ENCODE data around the gene NAALAD2. TPM values are rescaled to one million over a fixed set of nuclear protein-coding genes. Genes with fewer than 3 reads are reported as not detected.

Gene NAALAD2
- total and polyA plus RNA-seq, 2 experiments from 2014 or later, result 3.4 to 4.3 TPM

- TF ChIP-seq, protein P1, sequence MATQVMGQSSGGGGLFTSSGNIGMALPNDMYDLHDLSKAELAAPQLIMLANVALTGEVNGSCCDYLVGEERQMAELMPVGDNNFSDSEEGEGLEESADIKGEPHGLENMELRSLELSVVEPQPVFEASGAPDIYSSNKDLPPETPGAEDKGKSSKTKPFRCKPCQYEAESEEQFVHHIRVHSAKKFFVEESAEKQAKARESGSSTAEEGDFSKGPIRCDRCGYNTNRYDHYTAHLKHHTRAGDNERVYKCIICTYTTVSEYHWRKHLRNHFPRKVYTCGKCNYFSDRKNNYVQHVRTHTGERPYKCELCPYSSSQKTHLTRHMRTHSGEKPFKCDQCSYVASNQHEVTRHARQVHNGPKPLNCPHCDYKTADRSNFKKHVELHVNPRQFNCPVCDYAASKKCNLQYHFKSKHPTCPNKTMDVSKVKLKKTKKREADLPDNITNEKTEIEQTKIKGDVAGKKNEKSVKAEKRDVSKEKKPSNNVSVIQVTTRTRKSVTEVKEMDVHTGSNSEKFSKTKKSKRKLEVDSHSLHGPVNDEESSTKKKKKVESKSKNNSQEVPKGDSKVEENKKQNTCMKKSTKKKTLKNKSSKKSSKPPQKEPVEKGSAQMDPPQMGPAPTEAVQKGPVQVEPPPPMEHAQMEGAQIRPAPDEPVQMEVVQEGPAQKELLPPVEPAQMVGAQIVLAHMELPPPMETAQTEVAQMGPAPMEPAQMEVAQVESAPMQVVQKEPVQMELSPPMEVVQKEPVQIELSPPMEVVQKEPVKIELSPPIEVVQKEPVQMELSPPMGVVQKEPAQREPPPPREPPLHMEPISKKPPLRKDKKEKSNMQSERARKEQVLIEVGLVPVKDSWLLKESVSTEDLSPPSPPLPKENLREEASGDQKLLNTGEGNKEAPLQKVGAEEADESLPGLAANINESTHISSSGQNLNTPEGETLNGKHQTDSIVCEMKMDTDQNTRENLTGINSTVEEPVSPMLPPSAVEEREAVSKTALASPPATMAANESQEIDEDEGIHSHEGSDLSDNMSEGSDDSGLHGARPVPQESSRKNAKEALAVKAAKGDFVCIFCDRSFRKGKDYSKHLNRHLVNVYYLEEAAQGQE (IDR thresholded peaks at IDR 0.05; ENCODE audit: unreplicated experiment), result no peak
- TF ChIP-seq EZH2 (IDR thresholded peaks at IDR 0.05; ENCODE audit: low read depth, unreplicated experiment), result no peak
- TF ChIP-seq, protein P2, sequence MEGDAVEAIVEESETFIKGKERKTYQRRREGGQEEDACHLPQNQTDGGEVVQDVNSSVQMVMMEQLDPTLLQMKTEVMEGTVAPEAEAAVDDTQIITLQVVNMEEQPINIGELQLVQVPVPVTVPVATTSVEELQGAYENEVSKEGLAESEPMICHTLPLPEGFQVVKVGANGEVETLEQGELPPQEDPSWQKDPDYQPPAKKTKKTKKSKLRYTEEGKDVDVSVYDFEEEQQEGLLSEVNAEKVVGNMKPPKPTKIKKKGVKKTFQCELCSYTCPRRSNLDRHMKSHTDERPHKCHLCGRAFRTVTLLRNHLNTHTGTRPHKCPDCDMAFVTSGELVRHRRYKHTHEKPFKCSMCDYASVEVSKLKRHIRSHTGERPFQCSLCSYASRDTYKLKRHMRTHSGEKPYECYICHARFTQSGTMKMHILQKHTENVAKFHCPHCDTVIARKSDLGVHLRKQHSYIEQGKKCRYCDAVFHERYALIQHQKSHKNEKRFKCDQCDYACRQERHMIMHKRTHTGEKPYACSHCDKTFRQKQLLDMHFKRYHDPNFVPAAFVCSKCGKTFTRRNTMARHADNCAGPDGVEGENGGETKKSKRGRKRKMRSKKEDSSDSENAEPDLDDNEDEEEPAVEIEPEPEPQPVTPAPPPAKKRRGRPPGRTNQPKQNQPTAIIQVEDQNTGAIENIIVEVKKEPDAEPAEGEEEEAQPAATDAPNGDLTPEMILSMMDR (conservative IDR thresholded peaks at IDR 0.05; ENCODE audit: low read depth in 2 of 2), result no peak
- TF ChIP-seq, protein P3, sequence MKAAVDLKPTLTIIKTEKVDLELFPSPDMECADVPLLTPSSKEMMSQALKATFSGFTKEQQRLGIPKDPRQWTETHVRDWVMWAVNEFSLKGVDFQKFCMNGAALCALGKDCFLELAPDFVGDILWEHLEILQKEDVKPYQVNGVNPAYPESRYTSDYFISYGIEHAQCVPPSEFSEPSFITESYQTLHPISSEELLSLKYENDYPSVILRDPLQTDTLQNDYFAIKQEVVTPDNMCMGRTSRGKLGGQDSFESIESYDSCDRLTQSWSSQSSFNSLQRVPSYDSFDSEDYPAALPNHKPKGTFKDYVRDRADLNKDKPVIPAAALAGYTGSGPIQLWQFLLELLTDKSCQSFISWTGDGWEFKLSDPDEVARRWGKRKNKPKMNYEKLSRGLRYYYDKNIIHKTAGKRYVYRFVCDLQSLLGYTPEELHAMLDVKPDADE (IDR thresholded peaks at IDR 0.05), result no peak
Observed at GRCh38 chr11:90124371-90124770, 10.1 kb upstream of the NAALAD2 start (continued).

- no peaks in the 10 kb centered on the region for H3K79me2 ChIP-seq (replicated peaks; ENCODE audit: insufficient read depth)
- H3K4me1 Mint-ChIP-seq, result no peaks in the 10 kb centered on the region; the same call in 2 of the 3 replicates
- no peak overlapping the region for H3K4me2 ChIP-seq
- ATAC-seq (no peak), DNase-seq (ENCODE audit: low spot score) (no peak)
- no peaks in the 10 kb centered on the region for H3K27me3 ChIP-seq (ENCODE audit: insufficient read depth)
- no peaks in the 10 kb centered on the region for H3K9me2 ChIP-seq (ENCODE audit: insufficient read depth)
- no peak overlapping the region for H3K4me3 Mint-ChIP-seq
- H3F3A ChIP-seq (replicated peaks; ENCODE audit: low read depth), result no peaks in the 10 kb centered on the region
- H3K27me3 Mint-ChIP-seq (ENCODE audit: insufficient read depth, low read depth, poor library complexity), result peaks cover 2% of the 10 kb centered on the region
- no peaks in the 10 kb centered on the region for H4K20me1 ChIP-seq (replicated peaks; ENCODE audit: insufficient read depth)
- no peak overlapping the region for H2AFZ ChIP-seq
- H3K9me3 Mint-ChIP-seq, result no peaks in the 10 kb centered on the region
- H3K36me3 Mint-ChIP-seq (ENCODE audit: low read depth), result no peaks in the 10 kb centered on the region
- H3K36me3 ChIP-seq (ENCODE audit: insufficient read depth), result no peaks in the 10 kb centered on the region
- no peak overlapping the region for H3K27ac ChIP-seq (ENCODE audit: low read depth)
- no peak overlapping the region for H3K27ac Mint-ChIP-seq
- H3K4me3 ChIP-seq, result no peak overlapping the region
- H3K4me1 ChIP-seq (ENCODE audit: insufficient read depth), result no peaks in the 10 kb centered on the region
- TF ChIP-seq EZH2 (IDR thresholded peaks at IDR 0.05; ENCODE audit: low read depth, unreplicated experiment) (no peak), CREB1 (CRISPR knock-in tag; IDR thresholded peaks at IDR 0.05; ENCODE audit: low read depth) (no peak), EZH2phosphoT487 (IDR thresholded peaks at IDR 0.05; ENCODE audit: unreplicated experiment) (no peak), NANOG (IDR thresholded peaks at IDR 0.05; ENCODE audit: borderline replicate concordance) (no peak), STAT1 (IDR thresholded peaks at IDR 0.05; ENCODE audit: unreplicated experiment) (no peak)
- TF ChIP-seq, protein P3 (IDR thresholded peaks at IDR 0.05), result no peak
- TF ChIP-seq, protein P4, sequence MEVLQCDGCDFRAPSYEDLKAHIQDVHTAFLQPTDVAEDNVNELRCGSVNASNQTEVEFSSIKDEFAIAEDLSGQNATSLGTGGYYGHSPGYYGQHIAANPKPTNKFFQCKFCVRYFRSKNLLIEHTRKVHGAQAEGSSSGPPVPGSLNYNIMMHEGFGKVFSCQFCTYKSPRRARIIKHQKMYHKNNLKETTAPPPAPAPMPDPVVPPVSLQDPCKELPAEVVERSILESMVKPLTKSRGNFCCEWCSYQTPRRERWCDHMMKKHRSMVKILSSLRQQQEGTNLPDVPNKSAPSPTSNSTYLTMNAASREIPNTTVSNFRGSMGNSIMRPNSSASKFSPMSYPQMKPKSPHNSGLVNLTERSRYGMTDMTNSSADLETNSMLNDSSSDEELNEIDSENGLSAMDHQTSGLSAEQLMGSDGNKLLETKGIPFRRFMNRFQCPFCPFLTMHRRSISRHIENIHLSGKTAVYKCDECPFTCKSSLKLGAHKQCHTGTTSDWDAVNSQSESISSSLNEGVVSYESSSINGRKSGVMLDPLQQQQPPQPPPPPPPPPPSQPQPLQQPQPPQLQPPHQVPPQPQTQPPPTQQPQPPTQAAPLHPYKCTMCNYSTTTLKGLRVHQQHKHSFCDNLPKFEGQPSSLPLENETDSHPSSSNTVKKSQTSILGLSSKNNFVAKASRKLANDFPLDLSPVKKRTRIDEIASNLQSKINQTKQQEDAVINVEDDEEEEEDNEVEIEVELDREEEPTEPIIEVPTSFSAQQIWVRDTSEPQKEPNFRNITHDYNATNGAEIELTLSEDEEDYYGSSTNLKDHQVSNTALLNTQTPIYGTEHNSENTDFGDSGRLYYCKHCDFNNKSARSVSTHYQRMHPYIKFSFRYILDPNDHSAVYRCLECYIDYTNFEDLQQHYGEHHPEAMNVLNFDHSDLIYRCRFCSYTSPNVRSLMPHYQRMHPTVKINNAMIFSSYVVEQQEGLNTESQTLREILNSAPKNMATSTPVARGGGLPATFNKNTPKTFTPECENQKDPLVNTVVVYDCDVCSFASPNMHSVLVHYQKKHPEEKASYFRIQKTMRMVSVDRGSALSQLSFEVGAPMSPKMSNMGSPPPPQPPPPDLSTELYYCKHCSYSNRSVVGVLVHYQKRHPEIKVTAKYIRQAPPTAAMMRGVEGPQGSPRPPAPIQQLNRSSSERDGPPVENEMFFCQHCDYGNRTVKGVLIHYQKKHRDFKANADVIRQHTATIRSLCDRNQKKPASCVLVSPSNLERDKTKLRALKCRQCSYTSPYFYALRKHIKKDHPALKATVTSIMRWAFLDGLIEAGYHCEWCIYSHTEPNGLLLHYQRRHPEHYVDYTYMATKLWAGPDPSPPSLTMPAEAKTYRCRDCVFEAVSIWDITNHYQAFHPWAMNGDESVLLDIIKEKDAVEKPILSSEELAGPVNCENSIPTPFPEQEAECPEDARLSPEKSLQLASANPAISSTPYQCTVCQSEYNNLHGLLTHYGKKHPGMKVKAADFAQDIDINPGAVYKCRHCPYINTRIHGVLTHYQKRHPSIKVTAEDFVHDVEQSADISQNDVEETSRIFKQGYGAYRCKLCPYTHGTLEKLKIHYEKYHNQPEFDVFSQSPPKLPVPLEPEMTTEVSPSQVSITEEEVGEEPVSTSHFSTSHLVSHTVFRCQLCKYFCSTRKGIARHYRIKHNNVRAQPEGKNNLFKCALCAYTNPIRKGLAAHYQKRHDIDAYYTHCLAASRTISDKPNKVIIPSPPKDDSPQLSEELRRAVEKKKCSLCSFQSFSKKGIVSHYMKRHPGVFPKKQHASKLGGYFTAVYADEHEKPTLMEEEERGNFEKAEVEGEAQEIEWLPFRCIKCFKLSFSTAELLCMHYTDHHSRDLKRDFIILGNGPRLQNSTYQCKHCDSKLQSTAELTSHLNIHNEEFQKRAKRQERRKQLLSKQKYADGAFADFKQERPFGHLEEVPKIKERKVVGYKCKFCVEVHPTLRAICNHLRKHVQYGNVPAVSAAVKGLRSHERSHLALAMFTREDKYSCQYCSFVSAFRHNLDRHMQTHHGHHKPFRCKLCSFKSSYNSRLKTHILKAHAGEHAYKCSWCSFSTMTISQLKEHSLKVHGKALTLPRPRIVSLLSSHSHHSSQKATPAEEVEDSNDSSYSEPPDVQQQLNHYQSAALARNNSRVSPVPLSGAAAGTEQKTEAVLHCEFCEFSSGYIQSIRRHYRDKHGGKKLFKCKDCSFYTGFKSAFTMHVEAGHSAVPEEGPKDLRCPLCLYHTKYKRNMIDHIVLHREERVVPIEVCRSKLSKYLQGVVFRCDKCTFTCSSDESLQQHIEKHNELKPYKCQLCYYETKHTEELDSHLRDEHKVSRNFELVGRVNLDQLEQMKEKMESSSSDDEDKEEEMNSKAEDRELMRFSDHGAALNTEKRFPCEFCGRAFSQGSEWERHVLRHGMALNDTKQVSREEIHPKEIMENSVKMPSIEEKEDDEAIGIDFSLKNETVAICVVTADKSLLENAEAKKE (CRISPR knock-in tag; IDR thresholded peaks at IDR 0.05), result no peak
Observed at GRCh38 chr11:90124946-90125345, 9.5 kb upstream of the NAALAD2 start.
